IPS-18a (cell line): ENCODE data around the gene ACVR1.
"Not testable (repeated sequence)": the region's sequence is repeated elsewhere in the genome, so short reads cannot be mapped to it uniquely, and the experiment has no call there.

ENCODE experiments used
- H3K27ac ChIP-seq: one replicate; pipeline ENCODE4 v1.5.1; 2013; ENCODE audit warnings: low read length
- H3K27me3 ChIP-seq: one replicate; pipeline ENCODE4 v1.6.1; 2013; ENCODE audit warnings: mild to moderate bottlenecking, low read length; ENCODE audit not compliant: control insufficient read depth, insufficient read depth
- H3K36me3 ChIP-seq: one replicate; pipeline ENCODE4 v1.6.1; 2013; ENCODE audit warnings: low read depth, low read length; ENCODE audit not compliant: control insufficient read depth
- H3K4me1 ChIP-seq: one replicate; pipeline ENCODE4 v1.6.1; 2013; ENCODE audit warnings: low read depth, low read length; ENCODE audit not compliant: control insufficient read depth
- H3K4me3 ChIP-seq: one replicate; pipeline ENCODE4 v1.5.1; 2013; ENCODE audit warnings: low read length
- H3K9ac ChIP-seq: one replicate; pipeline ENCODE4 v1.6.1; 2013; ENCODE audit warnings: mild to moderate bottlenecking, low read length, moderate library complexity
- H3K9me3 ChIP-seq: one replicate; pipeline ENCODE4 v1.6.1; 2013; ENCODE audit warnings: low read depth, low read length; ENCODE audit not compliant: control insufficient read depth

The ACVR1 gene

GRCh38 chr2:157835425-157835824 is 40.7 kb downstream of the ACVR1 start:
- Histone ChIP-seq H3K9ac (no peak overlapping the region), H3K4me1 (peaks cover 68% of the 10 kb centered on the region), H3K27ac (no peak overlapping the region), H3K36me3 (no peaks in the 10 kb centered on the region), H3K4me3 (no peak overlapping the region), H3K9me3 (no peaks in the 10 kb centered on the region), H3K27me3 (no peaks in the 10 kb centered on the region)

GRCh38 chr2:157835006-157835405 is 41.1 kb downstream of the ACVR1 start:
- Histone ChIP-seq H3K9me3 (no peaks in the 10 kb centered on the region), H3K27me3 (no peaks in the 10 kb centered on the region), H3K27ac (no peak overlapping the region), H3K36me3 (no peaks in the 10 kb centered on the region), H3K9ac (no peak overlapping the region), H3K4me3 (no peak overlapping the region), H3K4me1 (peaks cover 66% of the 10 kb centered on the region)

GRCh38 chr2:157833721-157834120 is 42.4 kb downstream of the ACVR1 start:
- H3K4me1 ChIP-seq, result peaks cover 53% of the 10 kb centered on the region
- H3K9me3 ChIP-seq, result no peaks in the 10 kb centered on the region
- H3K27ac ChIP-seq, result no peak overlapping the region
- no peak overlapping the region for H3K4me3 ChIP-seq
- H3K27me3 ChIP-seq, result no peaks in the 10 kb centered on the region
- H3K36me3 ChIP-seq, result no peaks in the 10 kb centered on the region
- H3K9ac ChIP-seq, result no peak overlapping the region

GRCh38 chr2:157831573-157832315 is 44.4 kb downstream of the ACVR1 start:
- H3K9me3 ChIP-seq, result no peaks in the 10 kb centered on the region
- H3K27ac ChIP-seq, result no peak overlapping the region

GRCh38 chr2:157830696-157831570 is 45.2 kb downstream of the ACVR1 start:
- Histone ChIP-seq H3K4me3 (no peak overlapping the region), H3K27ac (no peak overlapping the region)

More at GRCh38 chr2:157831573-157832315, 44.4 kb downstream of the ACVR1 start:
- Histone ChIP-seq H3K4me1 (peaks cover 35% of the 10 kb centered on the region), H3K36me3 (no peaks in the 10 kb centered on the region), H3K9ac (no peak overlapping the region), H3K4me3 (no peak overlapping the region), H3K27me3 (no peaks in the 10 kb centered on the region)

GRCh38 chr2:157830266-157830665 is 45.9 kb downstream of the ACVR1 start:
- Histone ChIP-seq H3K4me1 (peaks cover 22% of the 10 kb centered on the region), H3K27ac (no peak overlapping the region)

More at GRCh38 chr2:157830696-157831570, 45.2 kb downstream of the ACVR1 start:
- Histone ChIP-seq H3K27me3 (no peaks in the 10 kb centered on the region), H3K9me3 (no peaks in the 10 kb centered on the region), H3K4me1 (peaks cover 26% of the 10 kb centered on the region), H3K9ac (no peak overlapping the region), H3K36me3 (no peaks in the 10 kb centered on the region)

GRCh38 chr2:157827377-157827776 is 48.8 kb downstream of the ACVR1 start:
- peaks cover 18% of the 10 kb centered on the region for H3K4me1 ChIP-seq
- H3K27me3 ChIP-seq, result no peaks in the 10 kb centered on the region
- no peak overlapping the region for H3K4me3 ChIP-seq
- peaks cover 4% of the 10 kb centered on the region for H3K36me3 ChIP-seq
- no peak overlapping the region for H3K9ac ChIP-seq
- H3K9me3 ChIP-seq, result no peaks in the 10 kb centered on the region
- no peak overlapping the region for H3K27ac ChIP-seq

More at GRCh38 chr2:157830266-157830665, 45.9 kb downstream of the ACVR1 start:
- Histone ChIP-seq H3K27me3 (no peaks in the 10 kb centered on the region), H3K9me3 (no peaks in the 10 kb centered on the region), H3K9ac (no peak overlapping the region), H3K36me3 (peaks cover 4% of the 10 kb centered on the region), H3K4me3 (no peak overlapping the region)

- H3K4me1 ChIP-seq, result peaks cover 15% of the 10 kb centered on the region
- not testable (repeated sequence) for H3K9me3 ChIP-seq, H3K27ac ChIP-seq, H3K4me3 ChIP-seq, H3K9ac ChIP-seq, H3K27me3 ChIP-seq, H3K36me3 ChIP-seq
Observed at GRCh38 chr2:157826644-157827043, 49.5 kb downstream of the ACVR1 start.

- no peaks in the 10 kb centered on the region for H3K27me3 ChIP-seq
- peaks cover 4% of the 10 kb centered on the region for H3K36me3 ChIP-seq
- no peak overlapping the region for H3K27ac ChIP-seq
- no peak overlapping the region for H3K9ac ChIP-seq
- H3K4me1 ChIP-seq, result peaks cover 7% of the 10 kb centered on the region
- H3K4me3 ChIP-seq, result no peak overlapping the region
- H3K9me3 ChIP-seq, result no peaks in the 10 kb centered on the region
Observed at GRCh38 chr2:157825885-157826284, 50.2 kb downstream of the ACVR1 start.

GRCh38 chr2:157822993-157823392 is 53.1 kb downstream of the ACVR1 start:
- Histone ChIP-seq H3K27me3 (no peaks in the 10 kb centered on the region), H3K27ac (no peak overlapping the region), H3K36me3 (peaks cover 4% of the 10 kb centered on the region), H3K4me1 (no peaks in the 10 kb centered on the region), H3K9ac (no peak overlapping the region), H3K9me3 (no peaks in the 10 kb centered on the region), H3K4me3 (no peak overlapping the region)

GRCh38 chr2:157822533-157822932 is 53.6 kb downstream of the ACVR1 start:
- no peak overlapping the region for H3K27ac ChIP-seq

More at GRCh38 chr2:157822533-157822932, 53.6 kb downstream of the ACVR1 start:
- Histone ChIP-seq H3K9me3 (no peaks in the 10 kb centered on the region), H3K4me3 (no peak overlapping the region), H3K9ac (no peak overlapping the region), H3K27me3 (no peaks in the 10 kb centered on the region), H3K36me3 (peaks cover 4% of the 10 kb centered on the region), H3K4me1 (no peaks in the 10 kb centered on the region)
